ENCODE data around the gene IREB2.

- TF ChIP-seq POLR2AphosphoS5 (IDR thresholded peaks at IDR 0.05; ENCODE audit: insufficient read depth, low read depth, low read length) (no peak), EZH2 (IDR thresholded peaks at IDR 0.05; ENCODE audit: borderline replicate concordance, low read depth, low read length, severe bottlenecking) (no peak), CTCF (IDR thresholded peaks at IDR 0.05; ENCODE audit: extremely low read depth in 1 of 2, insufficient read depth in 1 of 2, low read depth in 1 of 2, low read length in 2 of 2) (no peak)
Observed at GRCh38 chr15:78429477-78429876, 8.5 kb upstream of the IREB2 start.

All from endothelial cell of umbilical vein (primary cell).